ENCODE measurements around the gene SERPINB1. TPM values are rescaled to one million over a fixed set of nuclear protein-coding genes. Genes with fewer than 3 reads are reported as not detected.
"Not testable (repeated sequence)": the region's sequence is repeated elsewhere in the genome, so short reads cannot be mapped to it uniquely, and the experiment has no call there.

SERPINB1 gene
- total RNA-seq, 1 donor from 2014 or later, result 17.9 TPM

GRCh38 chr6:2810092-2810671, 31.5 kb downstream of the SERPINB1 start:
- DNase-seq, result no peak

GRCh38 chr6:2809015-2809414, 32.6 kb downstream of the SERPINB1 start:
- DNase-seq, result no peak

DNA sequence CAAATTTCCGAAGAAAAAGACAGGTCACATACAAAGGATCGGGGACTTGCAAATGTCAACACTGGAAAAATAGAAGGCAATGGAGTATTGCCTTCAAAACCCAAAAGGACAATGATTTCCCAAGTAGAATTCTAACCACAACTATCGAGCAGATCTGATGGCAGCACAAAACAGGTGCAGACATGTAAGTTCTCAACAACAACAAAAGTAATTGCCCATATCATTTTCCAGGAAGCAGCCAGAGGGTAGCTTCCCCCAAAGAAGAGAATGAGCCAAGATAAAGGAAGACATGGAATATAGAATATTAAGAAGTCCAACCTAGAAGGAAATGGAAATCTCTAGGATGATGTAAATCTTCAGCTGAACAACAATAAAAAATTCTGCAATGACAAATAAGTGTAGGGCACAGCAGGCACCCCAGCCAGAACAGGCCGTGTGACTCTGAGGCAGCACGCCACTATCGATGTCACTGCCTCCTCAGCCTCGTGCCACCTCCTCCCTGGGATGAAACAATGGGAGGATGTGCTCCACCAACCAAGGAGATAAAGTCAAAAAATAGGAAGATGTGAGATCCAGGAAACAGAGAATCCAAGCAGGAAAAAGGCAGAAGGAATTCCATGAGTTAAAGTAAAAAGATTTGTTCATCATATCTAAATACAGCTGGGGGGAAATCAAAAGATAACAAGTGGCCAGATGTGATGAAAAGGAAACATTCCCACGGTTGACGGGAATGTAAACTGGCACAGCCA, 34.1 kb downstream of the SERPINB1 start:
- DNase-seq, result no peak

GRCh38 chr6:2806644-2807043, 35.0 kb downstream of the SERPINB1 start:
- no peak for DNase-seq

DNA sequence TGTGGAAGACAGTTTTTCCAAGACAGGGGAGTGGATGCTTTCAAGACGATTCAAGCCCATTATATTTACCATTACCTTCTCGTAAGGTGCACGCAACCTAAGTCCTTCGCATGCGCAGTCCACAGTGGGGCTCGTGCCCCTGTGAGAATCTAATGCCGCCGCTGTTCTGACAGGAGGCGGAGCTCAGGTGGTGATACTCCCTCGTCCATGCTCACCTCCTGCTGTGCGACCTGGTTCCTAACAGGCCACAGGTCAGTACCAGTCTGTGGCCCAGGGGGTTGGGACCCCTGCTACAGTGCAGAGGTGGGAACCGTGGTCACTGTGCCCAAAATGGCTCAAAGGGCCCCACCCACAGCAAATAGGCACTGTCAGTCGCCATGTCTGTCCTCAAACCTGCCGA, 36.6 kb downstream of the SERPINB1 start:
- no peak for DNase-seq

GRCh38 chr6:2804516-2804915, 37.1 kb downstream of the SERPINB1 start:
- DNase-seq, result no peak

DNA sequence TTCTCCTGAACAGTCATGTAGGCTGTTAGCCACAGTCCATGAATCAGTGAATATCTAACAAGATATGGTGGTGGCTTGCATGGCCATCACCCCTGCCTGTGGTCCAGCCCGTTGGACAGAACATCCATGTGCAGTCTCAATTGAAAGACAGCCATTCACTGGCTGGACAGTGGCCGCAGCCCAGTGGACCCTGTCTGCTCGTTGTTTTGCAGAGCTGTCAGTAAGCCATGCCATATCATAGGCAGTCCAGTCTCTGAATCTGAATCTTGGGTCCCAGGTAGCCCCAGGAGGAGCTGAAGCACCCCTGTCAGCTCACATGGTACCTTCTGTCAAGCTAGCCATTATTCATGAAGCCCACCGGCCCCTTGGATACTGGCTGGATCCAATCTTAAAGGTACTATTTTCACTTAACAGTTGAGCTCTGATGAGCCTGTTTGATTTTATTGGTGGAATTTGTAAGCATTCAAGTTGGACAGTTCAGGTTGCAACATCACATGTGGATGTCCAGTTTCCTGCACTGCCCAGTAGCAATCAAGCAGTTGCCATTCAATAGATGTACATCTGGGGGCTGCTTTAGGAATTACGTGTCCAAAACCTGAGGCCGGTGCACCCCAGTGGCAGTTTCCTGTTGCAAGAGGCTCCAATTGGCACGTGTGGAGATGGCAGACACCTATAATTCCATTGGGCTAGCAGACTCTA, 37.8 kb downstream of the SERPINB1 start:
- DNase-seq, result no peak

- no peak for DNase-seq
Observed at GRCh38 chr6:2802521-2803060, 39.1 kb downstream of the SERPINB1 start.

DNA sequence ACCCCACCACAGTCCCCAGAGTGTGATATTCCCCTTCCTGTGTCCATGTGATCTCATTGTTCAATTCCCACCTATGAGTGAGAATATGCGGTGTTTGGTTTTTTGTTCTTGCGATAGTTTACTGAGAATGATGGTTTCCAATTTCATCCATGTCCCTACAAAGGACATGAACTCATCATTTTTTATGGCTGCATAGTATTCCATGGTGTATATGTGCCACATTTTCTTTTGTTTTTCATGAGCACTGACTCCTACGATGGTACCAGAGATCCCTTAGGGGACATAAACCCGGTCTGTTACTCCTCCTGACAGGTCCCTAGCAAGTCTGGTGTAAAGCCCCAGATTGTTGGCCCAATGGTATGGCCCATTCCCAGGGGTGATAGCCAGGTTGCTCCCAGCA, 40.0 kb downstream of the SERPINB1 start:
- not testable (repeated sequence) for DNase-seq

DNA sequence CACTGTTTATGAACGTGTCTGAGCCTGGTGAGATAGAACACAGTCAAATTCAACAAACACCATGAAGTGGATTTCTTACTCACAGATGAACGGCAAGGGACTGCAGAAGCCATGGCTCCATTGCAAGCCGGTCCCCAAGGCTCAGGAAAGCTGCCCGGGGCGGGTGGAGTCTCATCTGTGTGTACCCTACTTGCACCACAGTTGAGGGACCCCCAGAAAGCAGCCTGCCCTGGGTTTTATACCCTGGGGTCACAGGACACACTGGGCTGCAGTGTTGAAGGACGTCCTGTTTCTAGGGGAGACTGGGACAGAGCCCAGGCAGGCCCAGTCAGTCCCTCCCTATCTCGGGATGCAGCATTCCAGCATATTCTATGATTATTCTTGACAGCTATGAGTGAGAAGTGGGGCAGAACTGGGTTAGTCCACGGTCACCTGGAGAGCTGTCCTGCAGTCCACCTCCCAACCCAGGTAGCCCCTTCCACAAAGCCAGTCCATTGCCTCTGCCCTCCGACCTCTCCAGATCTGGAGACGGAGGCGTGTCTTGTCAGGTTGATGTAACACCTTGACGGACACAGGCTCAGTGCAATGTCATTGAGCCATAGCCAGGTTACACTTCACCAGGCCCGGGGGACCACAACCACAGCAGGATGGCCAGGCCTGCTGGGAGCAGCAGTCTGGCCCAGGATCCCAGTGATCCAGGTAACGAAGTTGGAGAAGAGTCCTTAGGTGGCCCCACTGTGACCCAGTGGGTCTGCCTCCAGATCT, 40.9 kb downstream of the SERPINB1 start:
- no peak for DNase-seq

GRCh38 chr6:2799936-2800527, 41.6 kb downstream of the SERPINB1 start:
- DNase-seq, result no peak

DNA sequence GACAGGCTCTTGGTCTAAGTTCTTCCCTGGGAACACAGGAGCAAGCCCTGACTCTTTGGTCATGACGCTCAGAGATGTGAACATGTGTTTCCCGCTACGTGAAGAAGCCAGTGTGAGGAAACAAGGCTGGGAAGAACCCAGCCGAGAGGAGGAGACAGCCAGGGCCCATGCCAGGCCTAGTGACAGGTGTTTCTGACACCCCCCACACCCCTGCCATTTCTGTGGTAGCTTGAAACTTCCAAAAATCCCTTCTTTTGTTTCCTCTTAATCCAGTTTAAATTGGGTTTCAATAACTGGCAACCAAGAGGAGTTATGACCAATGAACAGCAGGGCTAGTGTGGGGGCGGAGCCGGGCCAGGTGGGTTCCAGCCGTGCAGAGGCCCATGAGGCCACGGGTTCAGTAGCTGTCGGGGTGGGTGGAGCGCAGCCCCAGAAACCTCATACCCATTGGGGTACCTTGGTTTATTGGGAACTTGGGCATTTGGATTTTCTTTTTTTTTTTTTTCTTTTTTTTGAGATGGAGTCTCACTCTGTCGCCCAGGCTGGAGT, 43.0 kb downstream of the SERPINB1 start:
- DNase-seq, result no peak

GRCh38 chr6:2797564-2798031, 44.1 kb downstream of the SERPINB1 start:
- no peak for DNase-seq

DNA sequence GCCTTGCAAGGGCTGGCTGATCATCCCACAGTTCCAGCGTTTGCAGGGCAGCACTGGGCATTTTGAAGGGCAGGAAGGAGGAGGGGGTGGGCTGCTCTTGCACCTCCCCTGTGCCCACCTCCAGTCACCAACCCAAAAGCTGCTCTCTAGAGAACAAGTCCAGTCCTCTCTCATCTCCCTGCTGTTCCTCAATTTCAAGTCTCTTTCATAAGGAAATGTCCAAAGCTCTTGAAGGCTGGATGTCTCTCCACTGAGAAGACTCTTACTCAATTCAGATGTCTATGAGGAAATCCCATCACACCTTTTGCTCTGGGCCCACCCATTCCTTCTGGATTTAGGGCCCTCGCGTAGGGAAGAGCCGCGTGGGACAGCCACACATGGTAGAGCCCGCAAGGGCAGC, 44.8 kb downstream of the SERPINB1 start:
- no peak for DNase-seq

DNA sequence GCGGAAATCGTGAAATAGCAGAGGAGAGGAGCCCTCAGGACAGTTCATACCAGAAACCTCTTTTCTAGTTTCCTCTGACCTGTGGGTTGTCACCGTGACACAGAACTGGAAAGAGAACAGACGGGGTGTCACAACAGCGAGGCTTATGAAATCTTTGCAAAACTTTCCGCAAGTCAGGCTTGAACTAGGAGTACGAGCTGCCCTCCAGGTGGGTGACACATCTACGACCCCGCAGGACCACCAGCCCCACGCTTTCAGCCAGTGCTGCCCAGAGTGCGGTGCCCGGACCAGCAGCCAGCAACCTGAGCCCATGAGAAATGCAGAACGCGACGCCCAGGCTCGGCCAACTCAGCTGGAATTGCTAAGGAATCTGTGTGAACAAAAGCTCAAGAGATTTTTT, 45.7 kb downstream of the SERPINB1 start:
- DNase-seq, result no peak

DNA sequence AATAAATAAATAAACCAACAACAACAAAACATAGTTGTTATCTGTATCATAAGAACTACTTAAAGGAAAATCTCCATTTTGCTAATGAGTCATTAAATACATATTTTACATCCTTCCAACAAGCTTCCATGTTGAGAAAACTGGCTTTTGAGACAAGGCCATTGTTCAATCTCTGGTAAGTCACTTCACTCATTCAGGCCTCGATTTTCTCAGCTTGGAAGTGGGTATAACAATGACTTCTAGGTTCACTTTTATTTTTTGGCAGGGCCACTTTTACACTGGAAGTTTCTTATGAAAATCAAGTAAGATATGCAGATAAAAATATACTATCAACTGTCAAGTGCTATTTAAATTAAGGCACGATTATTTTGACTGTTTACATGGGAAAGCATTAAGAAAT, 46.5 kb downstream of the SERPINB1 start:
- DNase-seq, result no peak

- no peak for DNase-seq
Observed at GRCh38 chr6:2794171-2794730, 47.4 kb downstream of the SERPINB1 start.

DNA sequence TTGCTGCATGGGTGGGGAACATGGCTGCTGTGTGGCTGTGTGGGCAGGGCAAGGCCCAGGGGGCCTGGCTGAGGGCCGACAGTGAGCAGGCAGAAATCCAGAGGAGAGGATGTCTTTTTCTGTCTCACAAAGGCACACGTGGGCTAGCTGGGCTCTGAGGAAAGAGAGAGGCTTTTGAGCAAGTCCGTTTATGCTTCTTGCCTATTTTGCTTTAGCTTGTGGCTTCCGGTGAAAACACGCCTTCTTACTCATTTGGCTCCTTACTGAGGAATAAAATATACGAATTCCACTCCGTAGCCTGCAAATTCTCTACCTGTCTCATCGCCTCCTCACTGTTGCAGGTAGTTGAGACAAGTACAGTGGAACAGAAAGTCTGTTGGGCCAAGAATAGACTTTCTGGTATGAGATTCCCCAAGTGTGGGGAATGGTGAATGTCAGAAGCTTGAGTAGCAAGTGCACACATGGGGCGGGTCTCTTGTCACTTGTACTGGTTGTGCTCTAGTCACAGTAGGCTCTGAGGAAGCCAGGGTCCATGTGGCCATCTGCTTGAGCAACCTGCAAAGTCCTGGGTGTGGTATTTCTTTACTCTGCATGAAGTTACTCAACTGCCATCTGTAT, 48.0 kb downstream of the SERPINB1 start:
- no peak for DNase-seq

- no peak for DNase-seq
Observed at GRCh38 chr6:2792330-2793110, 49.1 kb downstream of the SERPINB1 start.

DNA sequence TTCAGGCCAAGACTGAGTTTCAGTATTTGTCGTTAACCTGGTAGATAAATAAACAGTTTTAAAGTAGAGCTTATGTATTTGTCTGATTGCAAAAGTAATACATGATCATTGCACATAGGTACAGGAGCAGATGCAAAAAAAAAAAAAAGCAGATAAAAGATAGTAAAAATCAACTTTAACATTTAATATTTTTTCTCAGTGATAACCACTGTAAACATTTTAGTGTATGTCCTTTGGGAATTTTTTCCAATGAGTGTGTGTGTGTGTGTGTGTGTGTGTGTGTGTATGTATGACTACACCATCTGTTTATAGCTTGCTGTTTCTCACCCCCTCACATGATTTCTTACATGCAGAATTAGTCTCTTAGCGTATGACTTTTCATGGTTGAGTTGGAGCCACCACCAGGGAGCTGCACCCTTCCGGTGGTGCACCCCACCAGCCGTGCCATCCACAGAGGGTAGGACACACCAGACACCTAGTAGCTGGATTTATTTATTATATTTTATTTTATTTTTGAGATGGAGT, 50.2 kb downstream of the SERPINB1 start:
- DNase-seq, result no peak
